ENCODE data around the gene DDC.
"Not testable (repeated sequence)": the region's sequence is repeated elsewhere in the genome, so short reads cannot be mapped to it uniquely, and the experiment has no call there.

Gene DDC

DNA sequence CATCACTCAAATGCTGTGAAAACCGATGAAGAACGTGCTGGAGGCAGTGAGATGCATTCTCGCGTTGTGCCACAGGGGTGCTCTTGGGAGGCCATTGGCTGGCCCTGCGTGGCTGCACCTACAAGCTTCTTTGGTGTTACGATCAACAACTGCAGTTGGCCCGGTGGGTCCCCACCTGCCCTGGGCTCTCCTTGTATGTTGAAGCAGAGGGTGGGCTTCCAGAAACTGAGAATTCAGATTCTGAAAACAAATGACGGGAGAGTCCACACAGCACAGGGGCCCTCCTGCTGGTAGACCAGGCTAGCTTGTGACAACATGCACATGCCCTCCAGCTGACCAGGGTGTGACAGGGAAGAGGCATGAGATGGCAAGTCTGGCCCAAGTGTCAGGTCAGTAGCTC, 23.7 kb upstream of the DDC start:
- DNase-seq: no peak

DNA sequence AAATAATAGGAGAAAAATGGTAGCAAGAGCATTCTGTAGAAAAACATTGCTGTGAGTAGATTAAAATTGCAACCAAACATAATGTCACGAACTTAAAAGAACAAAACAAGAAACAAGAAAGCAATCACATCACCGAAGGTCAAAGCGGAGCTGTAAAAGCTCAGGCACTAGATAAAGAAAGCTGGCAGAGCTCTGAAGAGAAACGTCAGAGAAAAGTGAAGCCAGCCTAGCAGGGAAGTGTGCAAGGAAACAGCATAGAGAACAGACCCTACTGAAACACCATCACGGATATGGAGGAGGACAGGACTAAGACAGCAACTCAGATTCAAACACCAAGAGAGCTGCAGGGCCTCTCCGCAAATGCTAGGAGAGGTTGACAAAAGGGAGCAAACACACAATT, 22.5 kb upstream of the DDC start:
- no peak for DNase-seq

DNA sequence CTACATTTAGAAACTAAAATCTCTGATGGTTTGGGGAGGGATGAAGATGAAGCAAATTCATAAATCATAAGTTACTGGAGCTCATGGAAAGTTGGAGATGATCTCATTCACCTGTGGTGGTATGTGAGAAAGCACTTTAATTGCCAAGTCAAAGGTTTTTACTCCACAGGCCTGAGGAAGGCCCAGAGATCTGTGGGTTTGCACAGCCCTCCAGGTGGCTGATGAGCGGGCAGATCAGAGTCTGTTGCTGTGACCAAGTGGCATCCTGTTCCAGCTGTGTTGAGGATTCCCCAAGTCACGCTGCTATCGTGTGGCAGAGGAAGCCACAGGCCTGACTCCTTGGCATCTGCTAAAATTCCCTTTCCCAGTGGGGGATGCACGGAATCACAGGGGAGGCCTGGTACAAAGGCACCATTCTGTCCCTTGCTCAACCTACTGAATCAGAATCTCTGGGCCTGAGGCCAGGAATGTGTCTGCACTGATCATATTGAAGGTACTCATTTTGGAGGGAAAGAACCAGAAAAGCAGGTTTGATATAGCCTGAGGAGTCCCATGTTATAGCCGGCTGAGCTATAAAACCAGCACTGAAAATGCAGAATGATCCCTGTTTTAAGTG, 19.7 kb upstream of the DDC start:
- DNase-seq: no peak

DNA sequence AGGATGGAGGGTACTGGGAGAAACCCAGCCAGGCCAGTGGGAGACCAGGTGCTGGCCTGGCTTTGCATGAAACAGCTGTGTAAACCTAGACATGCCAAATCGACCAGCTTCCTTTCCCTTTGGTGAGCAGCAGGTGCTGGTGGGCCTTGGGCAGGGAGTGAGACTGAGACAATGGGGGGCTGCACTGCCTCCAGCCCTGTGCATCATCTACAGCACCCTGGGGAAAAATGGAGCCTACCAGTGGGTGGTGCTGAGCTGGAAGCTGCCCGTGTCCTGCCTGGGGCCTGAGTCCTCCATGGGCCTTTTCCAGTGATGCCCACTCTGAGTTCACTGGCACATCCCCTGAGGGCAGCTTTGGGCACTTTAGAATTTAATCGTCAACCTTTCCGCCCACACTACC, 19.2 kb upstream of the DDC start:
- DNase-seq: no peak

- not testable (repeated sequence) for DNase-seq
Measured at GRCh38 chr7:50583295-50583694, 18.1 kb upstream of the DDC start.

GRCh38 chr7:50582271-50582670, 17.1 kb upstream of the DDC start:
- not testable (repeated sequence) for DNase-seq

GRCh38 chr7:50580666-50581065, 15.5 kb upstream of the DDC start:
- not testable (repeated sequence) for DNase-seq

DNA sequence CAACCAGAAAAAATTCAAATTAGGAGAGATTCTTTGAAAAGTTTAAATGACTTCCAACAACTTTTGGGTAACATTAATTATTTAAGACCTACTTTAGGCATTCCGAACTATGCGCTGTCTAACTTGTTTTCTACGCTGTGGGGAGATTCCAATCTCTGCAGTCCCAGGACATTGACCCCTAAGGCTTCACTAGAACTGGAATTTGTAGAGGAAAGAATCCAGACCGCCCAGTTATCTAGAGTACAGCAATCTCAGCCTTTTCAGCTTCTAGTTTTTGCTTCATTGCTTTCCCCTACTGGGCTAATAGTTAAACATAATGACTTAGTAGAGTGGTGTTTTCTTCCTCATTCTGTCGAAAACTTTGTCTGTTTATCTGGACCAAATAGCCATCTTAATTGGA, 14.9 kb upstream of the DDC start:
- no peak for DNase-seq

DNA sequence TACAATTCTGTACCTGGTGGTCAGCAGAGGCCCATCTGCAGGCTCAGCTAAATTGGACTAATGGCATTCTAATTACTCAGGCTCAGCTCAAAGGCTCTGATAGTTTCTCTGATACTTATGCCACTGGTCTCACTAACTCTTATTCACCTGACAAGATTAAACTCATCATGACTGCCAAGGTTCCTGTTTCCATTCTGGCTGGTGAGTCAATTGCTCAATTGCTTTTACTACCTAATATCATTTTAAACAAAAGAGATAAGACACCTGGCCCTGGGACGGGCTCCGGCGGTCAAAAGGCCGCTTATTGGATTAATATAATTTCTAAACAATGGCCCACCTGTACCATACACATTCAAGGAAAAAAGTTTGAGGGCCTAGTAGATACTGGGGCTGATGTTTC, 12.9 kb upstream of the DDC start:
- not testable (repeated sequence) for DNase-seq

DNA sequence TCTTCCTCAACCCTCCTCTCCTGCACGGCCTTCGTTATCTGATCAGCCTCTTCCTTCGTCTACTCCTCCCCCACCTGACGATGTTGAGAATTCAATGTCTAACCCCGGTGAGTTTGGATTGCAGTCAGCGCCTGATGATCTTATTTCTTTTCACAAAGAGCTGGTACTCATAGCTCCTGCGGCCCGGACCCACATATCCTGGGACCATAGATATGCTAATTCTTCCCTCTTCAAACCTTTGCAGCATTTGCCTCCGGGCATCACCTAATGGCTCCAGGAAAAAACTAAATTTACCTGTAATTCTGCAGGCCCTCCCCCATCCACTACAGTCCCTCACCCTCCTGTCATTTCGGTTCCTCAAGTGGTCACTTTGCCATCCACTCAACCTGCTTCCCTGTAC, 12.4 kb upstream of the DDC start:
- no peak for DNase-seq

DNA sequence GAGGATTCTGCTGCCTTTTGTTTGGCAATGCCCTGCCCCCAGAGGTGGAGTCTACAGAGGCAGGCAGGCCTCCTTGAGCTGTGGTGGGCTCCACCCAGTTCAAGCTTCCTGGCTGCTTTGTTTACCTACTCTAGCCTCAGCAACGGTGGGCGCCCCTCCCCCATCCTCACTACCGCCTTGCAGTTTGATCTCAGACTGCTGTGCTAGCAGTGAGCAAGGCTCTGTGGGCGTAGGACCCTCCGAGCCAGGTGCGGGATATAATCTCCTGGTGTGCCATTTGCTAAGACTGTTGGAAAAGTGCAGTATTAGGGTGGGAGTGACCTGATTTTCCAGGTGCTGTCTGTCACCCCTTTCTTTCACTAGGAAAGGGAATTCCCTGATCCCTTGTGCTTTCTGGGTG, 11.2 kb upstream of the DDC start:
- DNase-seq: not testable (repeated sequence)

DNA sequence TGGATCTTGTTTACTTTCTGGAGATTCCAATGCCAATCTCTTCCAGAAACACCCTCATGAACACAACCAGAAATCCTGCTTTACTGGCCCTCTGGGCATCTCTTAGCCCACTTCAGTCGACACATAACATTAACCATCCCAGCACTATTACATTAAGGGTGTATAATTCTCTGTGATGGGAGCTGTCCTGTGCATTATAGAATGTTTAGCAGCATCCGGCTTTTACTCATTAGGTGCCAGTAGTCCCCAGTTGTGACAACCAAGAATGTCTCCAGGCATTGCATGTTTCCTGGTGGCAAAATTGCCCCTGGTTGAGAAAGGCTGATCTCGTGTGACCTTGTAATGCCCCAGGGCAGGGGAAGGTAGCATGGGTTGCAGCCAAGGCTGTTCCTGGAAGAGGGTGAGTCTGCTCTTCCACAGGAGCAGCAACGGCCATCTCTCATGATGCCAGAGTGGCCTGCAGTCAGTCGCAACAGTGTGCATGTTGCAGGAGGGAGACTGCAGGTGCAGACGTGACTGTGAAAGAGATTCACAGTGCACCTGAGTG, 2.6 kb upstream of the DDC start:
- DNase-seq: no peak

GRCh38 chr7:50565977-50566376, 772 bp upstream of the DDC start:
- DNase-seq: no peak

DNA sequence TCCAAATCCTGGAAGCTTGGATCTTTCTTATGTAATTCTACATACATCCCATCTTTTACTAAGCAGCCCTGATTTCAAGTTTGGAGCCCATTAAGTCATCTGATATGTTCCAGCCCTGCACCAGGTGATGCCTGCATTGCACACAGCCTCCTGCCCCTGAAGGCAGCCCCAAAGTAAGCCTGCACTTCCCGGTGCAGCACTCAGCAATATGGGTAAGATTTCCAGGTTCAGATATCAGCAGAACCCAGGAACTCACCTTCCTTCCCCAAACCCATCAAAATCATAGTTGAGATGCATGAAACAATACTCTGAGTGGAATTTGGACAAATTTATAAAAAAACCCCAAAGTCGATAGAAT, 333 bp upstream of the DDC start:
- DNase-seq: no peak

GRCh38 chr7:50564171-50564570, 1.0 kb downstream of the DDC start:
- no peak for DNase-seq

DNA sequence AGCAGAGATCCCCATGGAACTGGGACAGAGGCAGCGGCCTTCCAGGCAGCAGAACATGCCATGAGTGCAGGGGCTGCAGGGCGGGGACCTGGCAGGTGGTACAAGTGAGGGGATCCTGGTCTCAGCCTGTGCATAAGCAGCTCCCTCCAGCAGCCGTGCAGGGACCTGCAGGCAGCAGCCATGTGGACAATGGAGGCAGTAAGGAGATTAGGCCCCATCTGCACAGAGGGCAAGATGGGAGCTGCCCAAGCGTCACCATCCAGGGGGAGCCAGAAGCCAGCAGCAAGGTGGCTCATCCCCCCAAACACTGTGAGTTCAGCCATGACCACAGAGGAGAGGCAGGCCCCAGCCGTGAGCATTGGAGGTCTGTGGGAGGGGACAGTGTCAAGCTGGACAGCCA, 3.1 kb downstream of the DDC start:
- DNase-seq: no peak

DNA sequence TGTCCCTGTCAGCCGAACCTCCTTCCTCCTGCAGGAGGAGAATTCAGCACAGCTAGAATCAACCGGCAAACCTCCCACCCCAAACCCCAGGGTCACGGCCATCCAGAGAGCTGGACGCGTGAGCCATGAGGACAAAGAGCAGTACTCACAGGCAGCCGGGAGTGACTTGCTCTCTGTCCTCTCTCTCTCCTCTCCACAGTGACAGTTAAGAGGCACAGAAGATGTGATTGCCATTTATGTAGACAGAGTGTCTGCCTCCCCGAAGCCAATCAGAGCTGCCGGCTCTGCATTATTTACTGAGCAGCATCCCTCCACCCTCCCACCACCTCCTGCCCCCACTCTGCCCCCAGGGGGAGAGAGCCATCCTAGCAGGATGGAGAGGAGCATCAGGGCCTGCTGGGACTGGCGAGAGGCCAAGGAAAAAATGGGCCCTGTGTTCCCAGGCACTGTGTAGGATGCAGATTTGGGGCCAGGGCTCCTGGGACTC, 4.3 kb downstream of the DDC start:
- no peak for DNase-seq

DNA sequence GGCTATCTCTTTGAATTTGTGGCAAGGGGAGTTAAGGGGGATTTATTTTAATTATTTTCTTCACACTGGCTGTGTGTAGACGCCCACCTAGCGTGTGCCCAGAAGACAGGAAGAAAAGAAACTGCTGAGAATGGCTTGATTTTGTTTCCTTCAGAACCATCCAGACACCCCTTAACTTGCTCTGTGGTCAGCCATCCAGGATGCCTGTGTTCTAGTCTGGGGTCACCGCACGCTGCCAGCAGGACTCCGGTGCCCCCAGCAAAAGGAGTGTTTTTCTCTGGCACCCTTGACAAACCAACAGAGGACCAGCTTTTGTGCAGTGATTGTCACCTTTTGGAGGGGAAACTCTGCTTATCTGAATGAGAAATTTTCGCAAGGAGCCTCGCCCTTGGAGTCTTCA, 5.3 kb downstream of the DDC start:
- DNase-seq: no peak

DNA sequence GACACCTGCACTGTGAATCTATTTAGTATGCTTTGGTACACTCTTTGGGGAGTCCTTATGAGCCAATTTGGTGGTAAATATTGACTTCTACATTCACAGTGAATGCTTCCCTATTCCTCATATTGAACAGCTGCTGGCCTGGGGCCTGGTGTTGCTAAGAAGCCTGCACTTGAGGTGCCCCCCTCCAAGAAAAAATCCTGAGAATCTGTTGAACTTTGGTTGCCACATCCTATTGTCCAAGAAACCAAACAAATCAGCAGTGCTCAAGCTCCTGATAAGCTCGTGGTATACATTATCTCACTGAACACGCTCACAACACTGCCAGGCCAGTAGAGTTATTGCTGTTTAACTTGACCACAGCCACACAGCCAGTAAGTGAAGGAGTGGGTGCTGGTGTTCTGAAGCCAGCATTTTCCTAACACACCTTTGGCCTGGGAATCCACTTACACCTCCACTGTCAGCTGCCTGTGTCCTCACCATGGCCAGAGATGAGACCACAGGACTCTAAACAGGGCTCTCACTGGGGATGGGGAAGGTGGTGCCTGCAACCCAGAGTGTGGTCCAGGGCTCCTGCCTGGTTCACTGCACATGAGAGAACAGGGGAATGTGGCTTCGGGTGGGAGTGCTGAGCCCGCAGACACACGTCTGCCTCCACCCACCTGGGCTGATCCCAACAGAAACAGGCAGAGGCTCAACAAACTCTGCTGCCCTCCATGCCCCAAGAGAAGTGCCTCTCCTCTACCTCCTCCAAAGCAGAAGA, 6.7 kb downstream of the DDC start:
- DNase-seq: no peak

GRCh38 chr7:50557099-50557498, 8.1 kb downstream of the DDC start:
- DNase-seq: no peak

- DNase-seq: no peak
Measured at GRCh38 chr7:50556247-50556991, 8.8 kb downstream of the DDC start.

- DNase-seq: no peak
Measured at GRCh38 chr7:50555594-50556140, 9.5 kb downstream of the DDC start.
